Fibroblast of peridontal ligament (primary cell): ENCODE measurements around the gene MPDU1.
"Not testable (repeated sequence)": the region's sequence is repeated elsewhere in the genome, so short reads cannot be mapped to it uniquely, and the experiment has no call there.

Experiments used
- DNase-seq: peaks from one replicate; pipeline ENCODE4 v3.0.0-alpha.2; 2010; ENCODE audit errors: extremely low read depth

Gene MPDU1

DNA sequence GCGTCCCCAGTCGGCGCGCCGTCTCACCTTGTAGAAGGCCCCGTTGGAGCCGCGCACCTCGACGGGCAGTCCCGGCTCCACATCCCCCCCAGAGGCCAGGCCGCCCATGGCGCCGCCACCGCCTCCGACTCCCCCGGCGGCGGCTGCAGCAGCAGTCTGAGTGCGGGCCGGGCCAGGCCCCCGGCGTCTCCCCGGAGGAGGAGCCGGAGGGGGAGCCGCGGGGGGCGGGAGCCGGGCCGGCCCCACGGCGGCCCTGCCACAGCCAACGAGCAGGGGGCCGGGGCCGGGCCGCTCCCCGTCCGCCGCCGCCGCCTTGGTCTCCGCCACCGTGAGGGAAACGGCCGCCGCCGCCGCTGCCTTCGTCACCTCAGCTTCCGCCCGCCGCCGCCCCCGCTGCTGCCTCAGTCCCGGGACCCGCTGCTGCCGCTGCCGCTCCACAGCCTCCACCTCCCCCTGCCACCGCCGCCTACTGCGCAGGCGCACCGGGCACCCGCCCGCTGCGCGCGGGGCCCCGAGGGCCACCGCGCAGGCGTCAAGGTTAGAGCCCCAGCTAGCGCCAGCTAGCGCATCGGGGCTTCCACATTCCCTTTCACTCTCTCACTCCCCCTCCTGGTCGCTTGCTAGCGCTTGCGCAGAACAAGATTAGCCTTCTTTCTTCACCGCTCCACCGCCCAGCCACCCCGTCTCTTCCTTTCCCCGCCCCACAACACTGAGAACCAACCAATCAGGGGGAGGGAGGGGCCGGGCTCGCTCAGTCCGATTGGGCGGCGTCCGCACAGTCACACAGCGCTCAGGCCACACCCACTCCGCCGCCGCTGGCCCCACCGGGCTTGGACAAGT lies 31.0 kb downstream of the MPDU1 start, which contains the start of gene FXR2:
Gene FXR2, minus strand, starts transcription at position 473 of the 840 bp plus-strand sequence. Its CDS starts 365 bp downstream, at position 108.
- DNase-seq = peak; percentile 100

DNA sequence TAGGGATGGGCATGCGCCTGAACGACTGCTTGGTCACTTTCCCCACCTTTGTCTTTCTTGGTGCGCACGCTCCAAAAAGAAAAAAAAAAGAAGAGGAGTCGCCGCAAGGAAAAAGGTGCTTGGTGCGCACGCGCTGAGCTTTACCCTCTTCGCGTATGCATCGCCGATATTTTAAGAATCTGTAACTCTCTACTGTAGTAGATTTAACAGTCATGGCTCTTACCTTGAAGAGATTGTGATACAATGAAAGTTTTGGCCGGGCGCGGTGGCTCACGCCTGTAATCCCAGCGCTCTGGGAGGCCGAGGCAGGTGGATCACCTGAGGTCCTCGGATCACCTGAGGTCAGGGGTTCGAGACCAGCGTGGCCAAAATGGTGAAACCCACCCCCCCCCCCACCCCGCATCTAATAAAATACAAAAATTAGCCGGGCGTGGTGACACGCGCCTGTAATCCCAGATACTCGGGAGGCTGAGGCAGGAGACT lies 31.7 kb downstream of the MPDU1 start:
- DNase-seq = no peak

GRCh38 chr17:7618608-7619007 lies 35.0 kb downstream of the MPDU1 start:
- DNase-seq = no peak

DNA sequence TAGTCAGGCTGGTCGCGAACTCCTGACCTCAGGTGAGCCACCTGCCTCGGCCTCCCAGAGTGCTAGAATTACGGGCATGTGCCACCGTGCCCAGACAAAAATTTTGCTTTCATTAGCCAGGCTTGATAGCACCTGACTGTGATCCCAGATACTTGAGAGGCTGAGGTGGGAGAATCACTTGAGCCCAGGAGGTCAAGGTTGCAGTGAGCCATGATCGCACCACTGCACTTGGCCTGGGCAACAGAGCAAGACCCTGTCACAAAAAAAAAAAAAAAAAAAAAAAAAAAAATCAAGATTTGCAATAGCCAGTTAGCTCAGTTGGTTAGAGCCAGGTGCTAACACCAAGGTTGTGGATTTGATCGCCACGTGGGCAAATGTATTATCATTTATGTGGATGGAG lies 37.2 kb downstream of the MPDU1 start:
- no peak for DNase-seq

GRCh38 chr17:7623661-7624060 lies 40.0 kb downstream of the MPDU1 start:
- DNase-seq = no peak

DNA sequence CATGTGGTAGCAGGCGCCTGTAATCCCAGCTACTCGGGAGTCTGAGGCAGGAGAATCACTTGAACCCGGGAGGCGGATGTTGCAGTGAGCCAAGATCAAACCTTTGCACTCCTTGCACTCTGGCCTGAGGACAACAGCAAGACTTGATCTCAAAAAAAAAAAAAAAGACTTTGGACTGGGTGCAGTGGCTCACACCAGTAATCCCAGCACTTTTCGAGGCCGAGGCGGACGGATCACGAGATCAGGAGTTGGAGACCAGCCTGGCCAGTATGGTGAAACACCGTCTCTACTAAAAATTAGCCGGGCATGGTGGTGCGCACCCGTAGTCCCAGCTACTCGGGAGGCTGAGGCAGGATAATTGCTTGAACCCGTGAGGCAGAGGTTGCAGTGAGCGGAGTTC lies 42.1 kb downstream of the MPDU1 start:
- DNase-seq = not testable (repeated sequence)

- no peak for DNase-seq
Observed at GRCh38 chr17:7626307-7626706, 42.7 kb downstream of the MPDU1 start.

GRCh38 chr17:7626956-7627249 lies 43.3 kb downstream of the MPDU1 start:
- DNase-seq = no peak

GRCh38 chr17:7627250-7628121 lies 43.8 kb downstream of the MPDU1 start, which contains the start of gene SAT2:
Gene SAT2 (minus strand): TSS chr17:7627821. CDS start chr17:7627635, 186 bp downstream.
- DNase-seq = peak; percentile 93

- no peak for DNase-seq
Observed at GRCh38 chr17:7629939-7630571, 46.4 kb downstream of the MPDU1 start, which contains the start of gene SHBG. Gene SHBG (plus strand): TSS chr17:7630135. CDS start chr17:7630173, 38 bp downstream.

DNA sequence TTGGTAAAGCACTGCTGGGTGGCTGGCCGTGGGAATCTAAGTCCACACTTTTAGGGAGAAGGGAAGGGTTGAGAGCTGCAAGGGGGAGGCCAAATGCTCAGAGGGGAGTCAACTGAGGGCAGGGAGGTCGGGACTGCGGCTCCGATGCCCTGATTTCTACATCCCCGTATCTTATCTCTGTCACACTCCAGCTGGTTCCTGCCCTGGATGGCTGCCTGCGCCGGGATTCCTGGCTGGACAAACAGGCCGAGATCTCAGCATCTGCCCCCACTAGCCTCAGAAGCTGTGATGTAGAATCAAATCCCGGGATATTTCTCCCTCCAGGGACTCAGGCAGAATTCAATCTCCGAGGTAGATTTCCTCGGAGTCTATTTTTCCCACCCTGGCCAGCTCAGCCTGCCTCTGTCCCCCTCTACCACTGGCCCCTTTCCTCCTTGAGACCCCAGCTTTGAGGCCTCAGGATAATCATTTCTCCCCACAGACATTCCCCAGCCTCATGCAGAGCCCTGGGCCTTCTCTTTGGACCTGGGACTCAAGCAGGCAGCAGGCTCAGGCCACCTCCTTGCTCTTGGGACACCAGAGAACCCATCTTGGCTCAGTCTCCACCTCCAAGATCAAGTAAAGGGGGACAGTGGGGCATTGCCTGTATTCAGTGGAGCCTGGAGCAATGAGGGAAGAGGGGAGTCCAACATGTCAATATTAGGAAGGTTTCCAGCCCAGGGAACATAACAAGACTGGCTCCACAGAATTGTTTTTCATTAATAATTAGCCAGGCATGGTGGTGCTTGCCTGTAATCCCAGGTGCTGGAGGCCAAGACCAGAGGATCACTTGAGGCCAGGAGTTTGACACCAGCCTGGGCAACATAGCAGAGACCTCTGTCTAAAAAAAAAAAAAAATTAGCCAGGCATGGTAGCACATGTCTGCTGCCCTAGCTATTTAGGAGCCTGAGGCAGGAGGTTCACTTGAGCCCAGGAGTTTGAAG lies 48.0 kb downstream of the MPDU1 start:
- no peak for DNase-seq

DNA sequence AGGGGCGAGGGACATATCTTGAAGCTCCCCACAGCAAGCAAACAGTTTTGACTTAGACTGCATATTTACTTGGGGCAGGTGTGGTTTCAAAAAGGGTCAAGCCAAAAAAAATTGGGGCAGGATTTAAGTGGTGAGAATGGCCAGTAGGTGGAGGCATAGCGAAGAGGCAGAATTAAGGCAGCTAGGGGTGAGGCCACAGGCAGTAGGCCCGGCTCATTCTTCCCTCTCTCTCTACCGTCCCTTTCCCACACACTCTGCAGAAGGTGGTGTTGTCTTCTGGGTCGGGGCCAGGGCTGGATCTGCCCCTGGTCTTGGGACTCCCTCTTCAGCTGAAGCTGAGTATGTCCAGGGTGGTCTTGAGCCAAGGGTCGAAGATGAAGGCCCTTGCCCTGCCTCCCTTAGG lies 48.8 kb downstream of the MPDU1 start:
- peak; percentile 62 for DNase-seq

GRCh38 chr17:7633093-7633492 lies 49.4 kb downstream of the MPDU1 start:
- DNase-seq = no peak

DNA sequence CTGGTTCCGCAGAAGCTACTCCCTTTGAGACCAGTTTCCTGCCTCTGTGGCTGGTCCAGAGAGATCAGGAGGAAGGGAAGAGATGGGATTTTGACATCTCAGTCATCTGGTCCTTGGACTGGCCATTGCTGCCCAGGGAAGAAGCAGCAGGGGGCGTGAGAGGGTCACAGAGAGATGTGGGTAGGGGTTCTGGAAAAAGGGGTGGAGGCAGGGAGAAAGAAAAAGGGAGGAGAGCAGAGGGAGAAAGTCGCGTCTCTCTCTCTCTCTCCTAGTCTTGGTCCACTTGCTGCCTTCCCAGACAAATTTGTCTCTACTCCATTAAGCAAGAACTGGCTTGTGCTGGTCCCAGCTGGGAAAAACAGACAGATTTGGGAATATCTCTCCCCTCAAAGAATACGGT lies 50.7 kb downstream of the MPDU1 start:
- DNase-seq = peak; percentile 44

DNA sequence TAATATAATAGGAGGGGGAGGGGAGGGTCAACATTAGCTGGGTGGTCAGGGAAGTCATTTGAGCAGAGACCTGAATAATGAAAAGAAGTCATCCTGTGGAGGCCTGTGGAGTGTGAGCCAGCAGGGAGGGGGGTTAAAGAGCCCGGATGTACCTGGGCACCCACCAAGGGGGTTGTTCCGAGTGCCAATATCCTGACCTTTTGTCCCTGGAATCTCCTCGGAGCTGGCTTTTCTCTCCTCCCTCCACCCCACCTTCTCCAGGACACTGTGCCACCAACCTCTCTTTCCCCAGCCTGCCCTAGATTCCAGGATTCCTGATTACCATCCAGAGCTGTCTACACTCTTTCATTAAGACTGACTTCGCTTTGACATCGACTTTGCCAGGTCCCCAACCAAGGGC lies 52.5 kb downstream of the MPDU1 start:
- no peak for DNase-seq
